K562 (cell line): ENCODE results near the gene UTP20. TPM values are rescaled to one million over a fixed set of nuclear protein-coding genes. Genes with fewer than 3 reads are reported as not detected.

Source experiments
- ATAC-seq: fragments of 200-7000 bp; cut with Tn5 transposase; 3 replicates; pipeline ENCODE4 v1.9.1; 2020; ENCODE audit warnings: moderate library complexity
- BruUV-seq: library from RNA; stranded (reverse); fragments of 400-500 nt; replicated peaks from 2 replicates; lab custom pipeline; 2021; lab: Mats Ljungman, UMichigan
- CTCF ChIA-PET: fragments of 300-600 bp; formaldehyde crosslinking; extraction: SDS; loops from one replicate; lab custom pipeline; 2021; ENCODE audit warnings: low intra/inter-chr PET ratio; lab: Yijun Ruan, JAX
- POLR2A ChIA-PET: fragments of 300-600, 350-650 bp; sonication (Branson Sonifier 250); formaldehyde crosslinking; extraction: SDS; loops from one replicate; lab custom pipeline; 2021; ENCODE audit warnings: antibody characterized with exemption, inconsistent platforms; lab: Yijun Ruan, JAX
- DNase-seq, 4 experiments: peaks; one replicate each; pipeline versions ENCODE4 v3.0.0 to v3.0.0-alpha.2; 2011 to 2018; ENCODE audit warnings: low spot score in 3 of 4, mixed read lengths in 3 of 4; ENCODE audit errors: extremely low read depth in 1 of 4
- FAIRE-seq: peaks from 2 replicates; lab custom pipeline; 2011; peaks lifted over from hg19 to GRCh38; lab: Jason Lieb, UNC
- H2AFZ ChIP-seq: 2 replicates; pipeline ENCODE4 v1.6.0; 2011; ENCODE audit warnings: low read depth, low read length, control low read depth, inconsistent platforms
- H3K27ac ChIP-seq: fragments of 200-600 bp; 3 replicates; pipeline ENCODE4 v1.8.0; 2011; ENCODE audit warnings: low read depth, mild to moderate bottlenecking, control low read depth, inconsistent platforms, low read length, moderate library complexity, mixed read lengths; ENCODE audit errors: extremely low read depth
- H3K27me3 ChIP-seq, 2 experiments: fragments of 300-600 bp in 1 of 2; 2 replicates in 1 of 2; 3 replicates in 1 of 2; pipeline versions ENCODE4 v1.6.0 to v1.8.0; 2011; ENCODE audit warnings: inconsistent platforms in 2 of 2, low read length in 2 of 2, mild to moderate bottlenecking in 1 of 2, mixed read lengths in 1 of 2, moderate library complexity in 1 of 2; ENCODE audit not compliant: control insufficient read depth in 2 of 2, insufficient read depth in 2 of 2
- H3K36me3 ChIP-seq: fragments of 300-600 bp; 3 replicates; pipeline ENCODE4 v1.8.0; 2011; ENCODE audit warnings: mild to moderate bottlenecking, low read length, inconsistent platforms; ENCODE audit not compliant: control insufficient read depth, insufficient read depth
- H3K4me1 ChIP-seq, 2 experiments: fragments of 200-600 bp in 1 of 2; replicated peaks in 1 of 2; 2 replicates in 1 of 2; 3 replicates in 1 of 2; pipeline versions ENCODE4 v1.5.1 to v1.8.0; 2011; ENCODE audit warnings: inconsistent platforms in 2 of 2, low read length in 2 of 2, mild to moderate bottlenecking in 1 of 2, mixed read lengths in 1 of 2, moderate library complexity in 1 of 2; ENCODE audit not compliant: control insufficient read depth in 2 of 2, insufficient read depth in 2 of 2
- H3K4me2 ChIP-seq: 2 replicates; pipeline ENCODE4 v1.6.1; 2011; ENCODE audit warnings: low read length, control low read depth, inconsistent platforms, mixed read lengths; ENCODE audit not compliant: insufficient read depth
- H3K4me3 ChIP-seq: fragments of 200-600 bp; sonication (generic), shearing (Covaris generic); 2 replicates; pipeline ENCODE4 v1.5.1; 2016; ENCODE audit warnings: control low read depth, inconsistent platforms
- H3K79me2 ChIP-seq: fragments of 200-600 bp; 3 replicates; pipeline ENCODE4 v1.8.0; 2011; ENCODE audit warnings: low read length, inconsistent platforms; ENCODE audit not compliant: control insufficient read depth, insufficient read depth
- H3K9ac ChIP-seq, 2 experiments: 2 replicates each; pipeline versions ENCODE4 v1.6.0 to v1.6.1; 2011; ENCODE audit warnings: low read depth in 2 of 2, low read length in 2 of 2, control low read depth in 1 of 2, inconsistent platforms in 1 of 2, mild to moderate bottlenecking in 1 of 2, mixed read lengths in 1 of 2; ENCODE audit not compliant: insufficient read depth in 1 of 2
- H3K9me1 ChIP-seq: one replicate; pipeline ENCODE4 v1.6.0; 2011; ENCODE audit warnings: inconsistent platforms, mild to moderate bottlenecking, low read length, moderate library complexity; ENCODE audit not compliant: control insufficient read depth, insufficient read depth
- H3K9me3 ChIP-seq: replicated peaks from 2 replicates; pipeline ENCODE4 v1.5.1; 2011; ENCODE audit warnings: low read depth, low read length, inconsistent platforms; ENCODE audit not compliant: control insufficient read depth, insufficient read depth
- H4K20me1 ChIP-seq: replicated peaks from 2 replicates; pipeline ENCODE4 v1.6.1; 2011; ENCODE audit warnings: low read length, inconsistent platforms, mixed read lengths; ENCODE audit not compliant: control insufficient read depth, insufficient read depth
- MCM3 ChIP-seq: fragments of 450-650 bp; IDR thresholded peaks from 2 replicates; pipeline ENCODE4 v1.6.1; 2016
- ZKSCAN1 ChIP-seq: fragments of 150-350 bp; IDR thresholded peaks from 2 replicates; pipeline ENCODE4 v1.6.1; 2016; ENCODE audit warnings: low read depth, low read length
- ZNF316 ChIP-seq: fragments of 450-650 bp; IDR thresholded peaks from 2 replicates; pipeline ENCODE4 v1.6.1; 2016
- WGBS: fragments of 100-300 bp; shearing (Covaris generic); methylation state at CpG from one replicate; pipeline ENCODE4 v1.1.6; 2016; ENCODE audit warnings: low coverage, mixed read lengths; ENCODE audit not compliant: insufficient coverage; ENCODE audit errors: missing lambda C conversion rate; 5-methylcytosine and 5-hydroxymethylcytosine counted together
- in situ Hi-C: fragments of 300-500 bp; cut with MboI; formaldehyde crosslinking; loops from 4 replicates; pipeline ENCODE4 v1.15.0; 2018; ENCODE audit warnings: inconsistent platforms, mixed read lengths
- intact Hi-C: fragments of 100-400 bp; cut with micrococcal nuclease; formaldehyde crosslinking; loops from 2 replicates; pipeline ENCODE4 v1.14.2; 2022
- polyA plus RNA-seq, 8 experiments: library from polyadenylated mRNA; depleted of rRNA in 4 of 8; stranded (reverse) in 5 of 8; unstranded in 3 of 8; fragments of >200 nt; fragmentation: Nextera tagmentation in 2 of 8; fragmentation: Illumina TruSeq in 1 of 8; extraction: Ambion mirVana in 2 of 8; extraction: Trizol in 1 of 8; gene quantifications; 2 replicates each; pipeline versions ENCODE4 v1.2.1 to v1.2.3, GENCODE V29; 2011 to 2014; ENCODE audit warnings: inconsistent platforms in 1 of 8, missing spikeins in 1 of 8
- total RNA-seq, 7 experiments: library from RNA; depleted of rRNA in 6 of 7; stranded (reverse); fragments of >200 nt in 6 of 7; fragmentation: Illumina TruSeq in 2 of 7; extraction: Trizol in 2 of 7; gene quantifications; 2 replicates each; pipeline versions ENCODE4 v1.2.1 to v1.2.3, GENCODE V29; 2011 to 2021; ENCODE audit warnings: low replicate concordance in 1 of 7

Gene UTP20
- total and polyA plus RNA-seq, 9 of the 15 experiments (the other 6 are each of a cell fraction or from before 2014, with no cell fraction given) = 4.3 to 41.3 (median 20.7) TPM

DNA sequence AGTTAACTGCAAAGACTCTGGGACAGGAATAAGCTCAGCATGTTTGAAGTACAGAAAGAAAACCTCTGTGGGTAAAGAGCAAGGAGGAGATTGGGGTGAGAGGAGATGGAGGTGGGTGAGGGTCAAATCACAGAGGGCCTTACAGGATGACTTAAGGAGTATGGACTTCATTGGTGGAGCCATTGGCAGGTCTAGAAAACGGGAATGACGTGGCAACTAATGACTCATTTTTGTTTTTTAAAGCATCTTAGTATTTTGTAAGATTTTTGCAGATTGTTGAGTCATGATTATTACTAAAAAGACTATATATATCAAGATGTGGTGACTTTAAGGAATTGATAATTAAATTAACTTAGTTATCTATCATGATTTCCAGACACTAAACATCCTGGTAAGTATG is 18.5 kb downstream of the UTP20 start:
- POLR2A ChIA-PET = no interaction called here
- in situ Hi-C loops (no loop called here), intact Hi-C loops (no loop called here)
- H2AFZ ChIP-seq = no peak overlapping the region
- H3K27ac ChIP-seq = no peak overlapping the region
- H3K9me1 ChIP-seq = no peaks in the 10 kb centered on the region
- H3K79me2 ChIP-seq = no peaks in the 10 kb centered on the region
- no peak overlapping the region for H3K9ac ChIP-seq
- H3K36me3 ChIP-seq = peaks cover 80% of the 10 kb centered on the region
- FAIRE-seq (no peak), ATAC-seq (no peak), DNase-seq (no peak)
- H3K9me3 ChIP-seq = no peaks in the 10 kb centered on the region
- 69% methylated on average over 2 of the region's 2 CpGs for WGBS
- no peaks in the 10 kb centered on the region for H3K27me3 ChIP-seq
- no peak overlapping the region for H3K4me3 ChIP-seq
- H3K4me1 ChIP-seq = no peaks in the 10 kb centered on the region
- peak; percentile 48 for TF ChIP-seq ZNF316
- no peak for TF ChIP-seq ZKSCAN1
- H3K4me2 ChIP-seq = no peak overlapping the region
- CTCF ChIA-PET = no interaction called here
- H4K20me1 ChIP-seq = no peaks in the 10 kb centered on the region
- BruUV-seq = no TSS peak

DNA sequence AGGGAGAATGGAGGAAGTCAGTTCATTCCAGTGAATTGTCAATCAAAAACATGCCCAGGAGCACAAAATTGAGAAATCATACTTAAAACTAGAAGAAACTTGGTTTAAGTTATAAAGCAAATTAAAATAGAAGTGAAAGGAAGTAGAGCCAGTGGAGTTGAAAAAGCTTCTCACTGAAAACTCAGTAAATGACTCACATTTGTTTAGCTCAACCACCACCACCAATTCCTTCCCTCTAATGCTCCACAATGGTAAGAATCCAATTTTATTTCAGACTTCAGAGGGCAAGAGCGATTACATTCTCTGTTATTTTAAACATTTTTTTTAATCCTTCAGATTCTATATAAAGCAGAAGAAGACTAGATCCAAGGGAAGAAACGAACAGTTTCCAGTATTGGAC is 19.4 kb downstream of the UTP20 start:
- no peaks in the 10 kb centered on the region for H3K4me1 ChIP-seq
- CTCF ChIA-PET = no interaction called here
- no peak for TF ChIP-seq MCM3
- TF ChIP-seq, all 486 proteins: peak for 0
- Histone ChIP-seq H3K9me1 (no peaks in the 10 kb centered on the region), H3K79me2 (no peaks in the 10 kb centered on the region), H3K4me2 (no peak overlapping the region), H3K4me3 (no peak overlapping the region), H3K9me3 (no peaks in the 10 kb centered on the region), H3K9ac (no peak overlapping the region), H2AFZ (no peak overlapping the region), H3K27me3 (no peaks in the 10 kb centered on the region), H3K36me3 (peaks cover 85% of the 10 kb centered on the region), H3K27ac (no peak overlapping the region), H4K20me1 (no peaks in the 10 kb centered on the region)
- BruUV-seq = no TSS peak
- ATAC-seq (no peak), DNase-seq (no peak), FAIRE-seq (no peak)
- POLR2A ChIA-PET = no interaction called here
- in situ Hi-C loops = no loop called here
- intact Hi-C loops = no loop called here
- WGBS = 81% methylated on average over 2 of the region's 2 CpGs
